Esophagus squamous epithelium (tissue), 5 donors: ENCODE measurements around the gene TNFRSF4. TPM values are rescaled to one million over a fixed set of nuclear protein-coding genes. Genes with fewer than 3 reads are reported as not detected.

Experiments
- DNase-seq: peaks from one replicate; lab custom pipeline; 2025; lab: John Stamatoyannopoulos, UW
- H3K27ac ChIP-seq, 4 donors: fragments of 200-600 bp; sonication (generic); one replicate each; pipeline ENCODE4 v1.5.1; 2016 to 2019; ENCODE audit warnings: mild to moderate bottlenecking in 1 of 4
- H3K27me3 ChIP-seq, 4 donors: fragments of 200-600 bp; sonication (generic); 1 replicate in 3 of 4; 2 replicates in 1 of 4; pipeline versions ENCODE4 v1.5.1 to v1.6.0; 2017 to 2021; ENCODE audit warnings: antibody characterized with exemption in 1 of 4
- H3K36me3 ChIP-seq, 3 donors: fragments of 200-600 bp; sonication (generic); one replicate each; pipeline ENCODE4 v1.5.1; 2016 to 2019
- H3K4me1 ChIP-seq, 3 donors: fragments of 200-600 bp; sonication (generic); one replicate each; pipeline ENCODE4 v1.5.1; 2017 to 2019
- H3K4me3 ChIP-seq, 4 donors: fragments of 200-600 bp; sonication (generic); 1 replicate in 3 of 4; 2 replicates in 1 of 4; pipeline ENCODE4 v1.5.1; 2016 to 2019; ENCODE audit warnings: mild to moderate bottlenecking in 2 of 4, moderate library complexity in 1 of 4
- H3K9me3 ChIP-seq, 3 donors: fragments of 200-600 bp; sonication (generic); one replicate each; pipeline ENCODE4 v1.5.1; 2016 to 2019
- POLR2A ChIP-seq, 4 donors: fragments of 450-650 bp; IDR thresholded peaks; one replicate each; pipeline ENCODE4 v1.6.1; 2017; ENCODE audit warnings: antibody characterized with exemption in 4 of 4, mild to moderate bottlenecking in 4 of 4, moderate library complexity in 3 of 4
- WGBS, 2 donors: methylation state at CpG; one replicate each; pipeline ENCODE4 v1.1.5; 2018; 5-methylcytosine and 5-hydroxymethylcytosine counted together
- intact Hi-C: fragments of 100-400 bp; cut with DNase I; formaldehyde crosslinking; loops from one replicate; pipeline ENCODE4 v1.15.0; 2022
- total RNA-seq, 4 donors: library from RNA; depleted of rRNA; stranded (reverse); fragments of >200 nt; gene quantifications; one replicate each; pipeline ENCODE4 v1.1.0, GENCODE V29; 2016
- TF ChIP-seq, protein P1 (sequence below), 6 experiments: fragments of 450-650 bp in 4 of 6; fragments of 200-600 bp in 2 of 6; sonication (generic) in 2 of 6; IDR thresholded peaks; one replicate each; pipeline ENCODE4 v1.5.1; 2016 to 2019; ENCODE audit warnings: antibody characterized with exemption in 6 of 6, mild to moderate bottlenecking in 4 of 6, moderate library complexity in 4 of 6
- donor health status: DM: yes; HTN: yes; CAD: no.

TNFRSF4 gene
- total RNA-seq, 4 donors from 2014 or later: 0.40 to 1.3 (median 0.57) TPM; not detected in 1

DNA sequence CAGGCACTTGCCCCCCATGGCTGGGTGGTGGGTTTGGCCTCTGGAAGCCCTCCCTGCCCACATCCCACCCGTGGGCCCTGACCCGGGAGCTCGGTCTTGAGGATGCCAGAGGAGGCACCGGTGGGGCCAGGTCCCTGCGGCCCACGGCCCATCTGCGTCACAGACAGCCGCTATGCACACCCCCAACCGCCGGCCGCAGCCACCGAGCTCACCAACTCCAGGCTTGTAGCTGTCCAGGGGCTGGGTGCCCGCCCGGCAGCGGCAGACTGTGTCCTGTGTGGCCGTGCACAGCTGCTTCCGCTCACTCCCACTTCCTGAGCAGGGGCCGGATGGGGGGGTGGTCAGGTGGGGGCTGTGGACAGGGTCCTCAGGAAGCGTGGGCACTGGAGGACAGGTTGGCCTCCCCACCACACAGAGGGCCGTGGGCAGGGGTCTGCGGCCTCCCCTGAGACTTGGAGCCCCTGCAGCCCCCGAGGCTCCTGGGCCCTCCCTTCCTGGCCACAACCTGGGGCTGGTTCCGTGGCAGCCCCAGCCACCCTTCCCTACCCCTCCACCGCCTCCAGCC lies 1.1 kb downstream of the TNFRSF4 start:
- peak overlapping the region in 3 of 4 donors; percentile 19 to 57 (median 38) for H3K4me3 ChIP-seq

DNA sequence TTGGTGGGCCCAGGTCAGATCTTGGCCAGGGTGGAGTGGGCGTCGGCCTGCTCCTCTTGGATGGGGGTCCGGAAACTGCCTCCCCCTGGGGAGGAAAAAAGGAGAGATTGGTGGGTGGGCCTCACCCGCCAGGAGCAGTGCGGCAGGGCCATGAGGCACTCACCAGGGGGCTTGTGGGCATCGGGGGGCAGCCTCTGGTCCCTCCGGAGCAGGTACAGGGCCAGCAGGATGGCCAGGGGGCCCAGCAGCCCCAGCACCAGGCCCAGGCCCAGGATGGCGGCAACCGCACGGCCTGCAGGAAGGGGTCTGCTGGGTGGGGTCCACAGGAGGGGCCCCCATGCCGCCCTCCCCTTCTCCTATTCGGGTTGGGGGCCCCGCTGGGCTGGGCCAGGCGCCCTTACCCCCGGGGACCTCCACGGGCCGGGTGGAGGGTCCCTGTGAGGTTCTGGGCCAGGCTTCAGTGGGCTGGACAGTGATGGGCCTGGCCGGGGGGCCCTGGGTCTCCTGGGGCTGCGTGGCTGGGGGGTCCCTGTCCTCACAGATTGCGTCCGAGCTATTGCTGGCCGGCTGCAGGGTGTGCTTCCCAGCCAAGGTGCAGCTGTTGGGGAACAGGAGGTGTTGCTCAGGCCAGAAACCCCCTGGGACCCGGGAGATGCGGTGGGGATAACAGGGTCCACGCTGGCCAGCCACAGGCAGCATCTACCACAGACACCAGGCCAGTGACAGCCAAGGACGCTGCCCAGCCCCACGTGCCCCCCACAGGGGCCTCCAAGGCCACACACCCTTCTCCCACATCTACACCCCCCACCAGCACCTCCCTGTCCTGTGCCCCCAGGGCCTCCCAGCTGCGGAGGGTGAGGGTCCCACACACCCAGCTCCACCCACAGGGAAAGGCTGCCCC lies 2.2 kb downstream of the TNFRSF4 start:
- intact Hi-C loops: no loop called here
- Histone ChIP-seq H3K27ac (peak overlapping the region in 2 of 4 donors; percentile 47 to 68), H3K9me3 (no peaks in the 10 kb centered on the region), H3K36me3 (peaks cover 2 to 13% (median 7%) of the 10 kb centered on the region in 3 donors), H3K4me3 (peak overlapping the region in 2 of 4 donors; percentile 38 to 57), H3K4me1 (peaks cover 23 to 65% (median 33%) of the 10 kb centered on the region in 3 donors), H3K27me3 (peaks cover 0 to 39% (median 0%) of the 10 kb centered on the region in 4 donors)
- WGBS, 2 donors: 94% methylated on average over 3 of the region's 28 CpGs; no CpG with 5 or more reads in 1 of the 2 donors
- DNase-seq: no peak
- TF ChIP-seq POLR2A (IDR thresholded peaks at IDR 0.05): no peak
- TF ChIP-seq, protein P1, sequence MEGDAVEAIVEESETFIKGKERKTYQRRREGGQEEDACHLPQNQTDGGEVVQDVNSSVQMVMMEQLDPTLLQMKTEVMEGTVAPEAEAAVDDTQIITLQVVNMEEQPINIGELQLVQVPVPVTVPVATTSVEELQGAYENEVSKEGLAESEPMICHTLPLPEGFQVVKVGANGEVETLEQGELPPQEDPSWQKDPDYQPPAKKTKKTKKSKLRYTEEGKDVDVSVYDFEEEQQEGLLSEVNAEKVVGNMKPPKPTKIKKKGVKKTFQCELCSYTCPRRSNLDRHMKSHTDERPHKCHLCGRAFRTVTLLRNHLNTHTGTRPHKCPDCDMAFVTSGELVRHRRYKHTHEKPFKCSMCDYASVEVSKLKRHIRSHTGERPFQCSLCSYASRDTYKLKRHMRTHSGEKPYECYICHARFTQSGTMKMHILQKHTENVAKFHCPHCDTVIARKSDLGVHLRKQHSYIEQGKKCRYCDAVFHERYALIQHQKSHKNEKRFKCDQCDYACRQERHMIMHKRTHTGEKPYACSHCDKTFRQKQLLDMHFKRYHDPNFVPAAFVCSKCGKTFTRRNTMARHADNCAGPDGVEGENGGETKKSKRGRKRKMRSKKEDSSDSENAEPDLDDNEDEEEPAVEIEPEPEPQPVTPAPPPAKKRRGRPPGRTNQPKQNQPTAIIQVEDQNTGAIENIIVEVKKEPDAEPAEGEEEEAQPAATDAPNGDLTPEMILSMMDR (IDR thresholded peaks at IDR 0.05): no peak

More for the DNA sequence above, 1.1 kb downstream of the TNFRSF4 start:
- Histone ChIP-seq H3K4me1 (peaks cover 18 to 59% (median 26%) of the 10 kb centered on the region in 3 donors), H3K27me3 (peaks cover 0 to 28% (median 0%) of the 10 kb centered on the region in 4 donors), H3K9me3 (no peaks in the 10 kb centered on the region), H3K36me3 (peaks cover 4 to 24% (median 12%) of the 10 kb centered on the region in 3 donors), H3K27ac (peak overlapping the region in 3 of 4 donors; percentile 3 to 68 (median 47))
- intact Hi-C loops: no loop called here
- DNase-seq: no peak
- 62% methylated on average over 7 of the region's 24 CpGs; no CpG with 5 or more reads in 1 of the 2 donors for WGBS, 2 donors
- TF ChIP-seq POLR2A (IDR thresholded peaks at IDR 0.05): no peak
- TF ChIP-seq, protein P1 (IDR thresholded peaks at IDR 0.05): no peak

DNA sequence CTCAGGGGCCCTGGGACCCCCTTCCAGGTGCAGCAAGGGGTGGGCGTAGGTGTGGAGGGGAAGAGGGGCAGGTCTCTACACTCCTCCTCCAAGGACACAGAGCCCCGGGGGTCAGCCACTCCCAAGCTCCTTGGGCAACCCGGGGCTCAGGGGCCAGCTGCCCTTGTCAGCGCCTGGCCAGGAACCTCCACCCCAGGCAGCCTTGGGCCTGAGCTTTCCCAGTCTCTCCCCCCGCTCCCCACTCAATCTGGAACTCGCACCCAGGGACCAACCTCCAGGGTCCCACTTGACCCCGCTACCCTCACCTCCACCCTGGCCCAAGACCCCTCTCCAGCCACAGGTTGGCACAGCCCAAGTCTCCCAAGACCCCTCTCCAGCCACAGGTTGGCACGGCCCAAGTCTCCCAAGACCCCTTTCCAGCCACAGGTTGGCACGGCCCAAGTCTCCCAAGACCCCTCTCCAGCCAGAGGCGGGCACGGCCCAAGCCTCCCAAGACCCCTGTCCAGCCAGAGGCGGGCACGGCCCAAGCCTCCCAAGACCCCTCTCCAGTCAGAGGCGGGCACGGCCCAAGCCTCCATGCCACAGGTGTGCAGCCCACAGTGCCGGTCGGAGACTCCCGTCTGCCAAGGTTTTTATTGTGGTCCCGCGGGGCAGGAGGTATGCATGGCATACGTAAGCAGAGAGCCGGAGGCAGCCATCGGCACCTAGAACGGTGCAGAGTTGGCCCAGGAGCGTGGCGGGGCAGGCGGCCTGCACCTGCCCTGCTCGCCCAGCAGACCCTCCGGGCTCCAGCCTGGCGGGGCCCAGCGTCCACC lies 3.0 kb downstream of the TNFRSF4 start:
- H3K9me3 ChIP-seq: no peaks in the 10 kb centered on the region
- TF ChIP-seq, protein P1 (IDR thresholded peaks at IDR 0.05): no peak
- TF ChIP-seq POLR2A (IDR thresholded peaks at IDR 0.05): no peak
- intact Hi-C loops: no loop called here
- WGBS, 2 donors: 88 to 97% methylated on average over 8 to 10 of the region's 31 CpGs
- H3K27ac ChIP-seq: no peak overlapping the region
- peaks cover 0 to 5% (median 0%) of the 10 kb centered on the region in 3 donors for H3K36me3 ChIP-seq
- H3K4me1 ChIP-seq: peaks cover 32 to 73% (median 42%) of the 10 kb centered on the region in 3 donors
- peaks cover 0 to 48% (median 0%) of the 10 kb centered on the region in 4 donors for H3K27me3 ChIP-seq
- H3K4me3 ChIP-seq: no peak overlapping the region
- no peak for DNase-seq

DNA sequence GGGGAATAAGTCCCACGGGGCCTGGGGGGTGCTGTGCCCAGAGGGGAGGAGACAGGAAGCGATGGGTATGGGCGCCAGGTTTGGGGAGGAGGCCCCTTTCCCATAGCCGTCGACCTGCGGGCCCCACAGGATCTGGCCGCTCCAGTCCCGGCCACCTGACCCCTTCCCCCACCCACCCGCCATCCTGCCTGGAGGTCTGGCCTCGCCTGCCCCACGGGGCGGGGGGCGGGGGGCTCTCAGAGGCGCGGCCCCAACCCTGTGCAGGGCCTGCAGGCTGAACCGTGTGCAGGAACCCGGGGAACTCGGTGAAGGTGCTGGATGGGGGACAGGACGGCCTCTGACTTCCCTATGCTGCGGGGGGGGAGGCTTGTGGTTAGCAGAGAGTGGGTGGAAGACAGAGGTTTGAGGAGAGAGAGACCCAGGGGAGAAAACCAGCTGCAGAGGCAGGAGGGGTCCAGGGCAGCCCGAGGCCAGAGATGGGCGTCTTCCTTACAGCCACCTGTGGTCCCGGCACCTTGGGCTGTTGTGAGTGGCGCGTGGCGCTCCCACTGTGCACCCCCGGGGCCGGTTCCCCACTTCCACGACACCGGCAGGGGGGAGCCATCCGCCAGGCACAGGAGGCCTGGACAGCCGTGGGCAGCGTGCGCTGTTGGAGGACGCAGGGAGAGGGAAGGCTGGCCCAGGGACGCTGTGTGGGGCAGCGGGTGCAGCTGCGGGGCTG lies 5.1 kb downstream of the TNFRSF4 start:
- no peak for DNase-seq
- intact Hi-C loops: no loop called here
- H3K27ac ChIP-seq: peak overlapping the region in 2 of 4 donors; percentile 55 to 82
- TF ChIP-seq POLR2A (IDR thresholded peaks at IDR 0.05): no peak
- TF ChIP-seq, protein P1 (IDR thresholded peaks at IDR 0.05): no peak
- peak overlapping the region in 3 of 4 donors; percentile 24 to 57 (median 27) for H3K4me3 ChIP-seq
- peaks cover 0 to 66% (median 0%) of the 10 kb centered on the region in 4 donors for H3K27me3 ChIP-seq
- no peaks in the 10 kb centered on the region for H3K36me3 ChIP-seq
- H3K4me1 ChIP-seq: peaks cover 34 to 69% (median 36%) of the 10 kb centered on the region in 3 donors
- no peaks in the 10 kb centered on the region for H3K9me3 ChIP-seq
- 62 to 73% methylated on average over 9 to 14 of the region's 38 CpGs for WGBS, 2 donors
